ENCODE data around the gene TCEAL4. TPM values are rescaled to one million over a fixed set of nuclear protein-coding genes. Genes with fewer than 3 reads are reported as not detected.

TCEAL4 gene
- total and polyA plus RNA-seq, 4 donors, result 6.3 to 50.5 (median 36.7) TPM

DNA sequence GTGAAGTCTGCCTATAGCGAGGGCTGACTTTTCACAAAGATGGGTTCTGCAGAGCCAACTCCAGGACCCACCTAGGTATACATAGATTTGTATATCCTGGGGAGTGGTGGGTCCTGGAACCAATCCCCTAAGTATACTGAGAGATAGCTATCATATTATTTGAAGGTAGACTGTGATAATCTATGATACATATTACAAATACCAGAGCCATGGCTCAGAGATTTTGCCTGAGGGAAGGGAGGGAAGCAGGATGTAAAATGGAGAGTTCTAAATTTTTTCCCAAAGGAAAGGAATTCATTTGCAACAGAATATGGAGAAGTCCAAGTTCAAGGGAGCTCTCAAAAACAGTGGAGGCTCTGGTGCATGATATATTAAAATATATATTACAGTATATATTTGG lies 29.7 kb downstream of the TCEAL4 start:
- Histone ChIP-seq H3K9me3 (ENCODE audit: control insufficient read depth in 4 of 4, low read length in 3 of 4) (no peaks in the 10 kb centered on the region), H3K27ac (ENCODE audit: low read depth in 1 of 2, low read length in 2 of 2) (no peak overlapping the region), H3K9ac (ENCODE audit: low read depth in 1 of 2, low read length in 2 of 2) (no peak overlapping the region), H3K4me3 (ENCODE audit: low read depth in 1 of 3, low read length in 3 of 3) (no peak overlapping the region), H3K4me1 (ENCODE audit: control insufficient read depth in 4 of 4, insufficient read depth in 4 of 4, low read length in 3 of 4) (no peaks in the 10 kb centered on the region), H3K27me3 (ENCODE audit: control insufficient read depth in 4 of 4, insufficient read depth in 4 of 4, low read length in 3 of 4) (peaks cover 0 to 5% (median 0%) of the 10 kb centered on the region in 4 donors), H3K36me3 (ENCODE audit: control insufficient read depth in 4 of 4, insufficient read depth in 3 of 4, low read depth in 1 of 4, low read length in 3 of 4) (no peaks in the 10 kb centered on the region)
- TF ChIP-seq HNF4G (IDR thresholded peaks at IDR 0.05) (no peak), EGR1 (IDR thresholded peaks at IDR 0.05; ENCODE audit: low read depth in 2 of 2) (no peak), SP1 (IDR thresholded peaks at IDR 0.05) (no peak), JUND (IDR thresholded peaks at IDR 0.05) (no peak), CTCF (IDR thresholded peaks at IDR 0.05; ENCODE audit: low read depth, low read length, missing input control) (no peak), NR2F2 (IDR thresholded peaks at IDR 0.05) (no peak), YY1 (IDR thresholded peaks at IDR 0.05) (no peak), FOXA1 (IDR thresholded peaks at IDR 0.05) (no peak)
- 92% methylated on average over 1 of the region's 1 CpG for WGBS
- no peak for DNase-seq (ENCODE audit: low spot score)

- DNase-seq (ENCODE audit: low spot score), result no peak
- H3K4me1 ChIP-seq (ENCODE audit: control insufficient read depth in 4 of 4, insufficient read depth in 4 of 4, low read length in 3 of 4), result no peaks in the 10 kb centered on the region
- H3K9ac ChIP-seq (ENCODE audit: low read depth in 1 of 2, low read length in 2 of 2), result no peak overlapping the region
- H3K27me3 ChIP-seq (ENCODE audit: control insufficient read depth in 4 of 4, insufficient read depth in 4 of 4, low read length in 3 of 4), result peaks cover 0 to 5% (median 0%) of the 10 kb centered on the region in 4 donors
- H3K9me3 ChIP-seq (ENCODE audit: control insufficient read depth in 4 of 4, low read length in 3 of 4), result no peaks in the 10 kb centered on the region
- TF ChIP-seq RAD21 (IDR thresholded peaks at IDR 0.05) (no peak), REST (IDR thresholded peaks at IDR 0.05) (no peak), RXRA (IDR thresholded peaks at IDR 0.05) (no peak), SP1 (IDR thresholded peaks at IDR 0.05) (no peak)
- TF ChIP-seq, protein P1, sequence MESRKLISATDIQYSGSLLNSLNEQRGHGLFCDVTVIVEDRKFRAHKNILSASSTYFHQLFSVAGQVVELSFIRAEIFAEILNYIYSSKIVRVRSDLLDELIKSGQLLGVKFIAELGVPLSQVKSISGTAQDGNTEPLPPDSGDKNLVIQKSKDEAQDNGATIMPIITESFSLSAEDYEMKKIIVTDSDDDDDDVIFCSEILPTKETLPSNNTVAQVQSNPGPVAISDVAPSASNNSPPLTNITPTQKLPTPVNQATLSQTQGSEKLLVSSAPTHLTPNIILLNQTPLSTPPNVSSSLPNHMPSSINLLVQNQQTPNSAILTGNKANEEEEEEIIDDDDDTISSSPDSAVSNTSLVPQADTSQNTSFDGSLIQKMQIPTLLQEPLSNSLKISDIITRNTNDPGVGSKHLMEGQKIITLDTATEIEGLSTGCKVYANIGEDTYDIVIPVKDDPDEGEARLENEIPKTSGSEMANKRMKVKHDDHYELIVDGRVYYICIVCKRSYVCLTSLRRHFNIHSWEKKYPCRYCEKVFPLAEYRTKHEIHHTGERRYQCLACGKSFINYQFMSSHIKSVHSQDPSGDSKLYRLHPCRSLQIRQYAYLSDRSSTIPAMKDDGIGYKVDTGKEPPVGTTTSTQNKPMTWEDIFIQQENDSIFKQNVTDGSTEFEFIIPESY (IDR thresholded peaks at IDR 0.05), result no peak
- no peak overlapping the region for H3K27ac ChIP-seq (ENCODE audit: low read depth in 1 of 2, low read length in 2 of 2)
- H3K36me3 ChIP-seq (ENCODE audit: control insufficient read depth in 4 of 4, insufficient read depth in 3 of 4, low read depth in 1 of 4, low read length in 3 of 4), result no peaks in the 10 kb centered on the region
- no peak overlapping the region for H3K4me3 ChIP-seq (ENCODE audit: low read depth in 1 of 3, low read length in 3 of 3)
Observed at GRCh38 chrX:103615781-103616371, 30.6 kb downstream of the TCEAL4 start.

All from liver (tissue), 9 donors.